Fibroblast of skin of right biceps (primary cell): ENCODE measurements around the gene CXCL12.

Experiments used
- DNase-seq: peaks from one replicate; pipeline ENCODE4 v3.0.0-alpha.2; 2013

The CXCL12 gene

DNA sequence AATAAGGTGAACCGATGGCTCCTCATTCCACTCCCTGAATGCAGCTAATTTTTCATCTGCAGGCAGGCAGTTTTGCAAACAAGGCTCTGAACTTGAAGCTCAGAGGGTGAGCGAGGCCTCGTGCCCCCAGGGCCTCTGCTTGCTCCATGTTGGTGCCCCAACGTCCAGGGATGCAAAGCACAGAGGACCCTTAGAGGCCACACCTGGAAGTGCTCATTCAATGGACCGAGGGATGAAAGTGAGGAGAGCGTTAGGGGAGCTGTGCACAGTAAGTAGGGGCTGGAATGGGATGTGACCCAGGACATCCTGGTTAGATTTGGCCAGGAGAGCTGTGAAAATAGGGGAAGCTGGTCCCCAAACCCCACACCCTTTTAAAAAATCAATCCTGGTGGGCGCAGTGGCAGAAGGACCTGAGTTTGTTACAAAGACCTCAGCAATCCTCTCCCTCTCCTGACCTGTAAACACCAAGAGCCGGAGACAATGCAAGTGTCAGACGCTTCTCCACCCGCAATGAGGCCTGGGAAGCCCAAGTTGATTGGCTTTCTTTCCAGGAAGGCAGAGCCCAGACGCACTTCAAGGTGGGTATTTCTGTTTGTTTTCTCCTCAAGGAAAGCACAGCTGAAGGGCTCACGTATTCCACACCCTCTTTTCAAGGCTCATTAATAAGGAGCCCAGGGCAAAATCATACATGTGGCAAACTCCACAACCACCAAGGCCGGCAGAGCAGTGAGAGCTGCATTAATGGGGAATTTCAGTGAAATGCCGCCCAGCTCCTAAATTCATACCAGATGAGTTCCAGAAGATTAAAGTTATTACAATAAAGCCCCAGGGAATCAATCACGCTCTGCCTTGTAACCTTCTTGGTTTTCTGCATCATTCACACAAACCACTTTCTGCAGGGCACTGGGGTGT is 14.1 kb upstream of the CXCL12 start:
- peak; percentile 51 for DNase-seq

DNA sequence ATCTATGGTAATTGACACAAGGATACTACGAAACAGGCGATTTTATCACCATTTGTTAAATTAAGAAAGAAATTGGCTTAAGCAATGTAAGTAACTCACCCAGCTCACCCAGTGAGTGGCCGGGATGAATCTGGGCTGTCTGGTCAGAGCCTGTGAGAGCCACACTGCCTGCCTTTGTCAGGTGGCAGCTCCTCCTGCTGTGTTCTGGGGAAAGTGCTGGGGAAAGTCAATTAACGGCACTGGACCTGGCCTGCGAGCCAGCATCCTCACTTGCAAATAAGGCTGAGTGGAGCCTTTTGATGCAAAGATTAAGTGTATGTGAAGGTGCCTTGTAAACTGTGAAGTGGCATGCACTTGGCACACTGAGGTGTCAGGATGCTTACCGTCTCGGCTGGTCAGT is 13.4 kb upstream of the CXCL12 start:
- no peak for DNase-seq

GRCh38 chr10:44397476-44398225 is 12.8 kb upstream of the CXCL12 start:
- DNase-seq = no peak

DNA sequence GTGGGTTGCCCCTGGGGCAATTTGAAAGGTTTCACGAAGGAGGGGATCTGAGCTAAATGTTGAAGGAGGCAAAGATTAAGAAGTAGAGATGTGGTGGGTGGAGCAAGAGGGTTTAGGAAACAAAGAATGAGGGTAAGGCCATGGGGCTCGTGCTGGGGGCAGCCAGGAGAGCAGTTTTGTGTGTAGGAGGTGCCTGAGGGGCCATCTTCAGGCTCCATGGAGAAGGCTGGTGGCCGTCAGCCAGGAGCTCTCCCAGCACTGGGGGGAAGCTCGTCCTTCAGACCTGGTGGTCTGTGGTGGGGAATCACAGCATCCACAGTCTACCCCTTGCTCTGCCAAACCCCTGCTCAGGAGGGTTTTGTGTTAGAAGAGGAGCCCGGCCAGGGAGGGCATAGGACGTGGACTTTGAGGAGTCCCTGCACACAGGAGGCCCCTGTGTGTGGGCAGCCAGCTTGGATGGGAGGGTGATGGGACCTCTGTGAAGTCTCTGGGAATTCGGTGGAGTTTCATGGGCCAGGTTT is 11.8 kb upstream of the CXCL12 start:
- DNase-seq = no peak

- no peak for DNase-seq
Measured at GRCh38 chr10:44395902-44396670, 11.2 kb upstream of the CXCL12 start.

- no peak for DNase-seq
Measured at GRCh38 chr10:44395396-44395795, 10.5 kb upstream of the CXCL12 start.

DNA sequence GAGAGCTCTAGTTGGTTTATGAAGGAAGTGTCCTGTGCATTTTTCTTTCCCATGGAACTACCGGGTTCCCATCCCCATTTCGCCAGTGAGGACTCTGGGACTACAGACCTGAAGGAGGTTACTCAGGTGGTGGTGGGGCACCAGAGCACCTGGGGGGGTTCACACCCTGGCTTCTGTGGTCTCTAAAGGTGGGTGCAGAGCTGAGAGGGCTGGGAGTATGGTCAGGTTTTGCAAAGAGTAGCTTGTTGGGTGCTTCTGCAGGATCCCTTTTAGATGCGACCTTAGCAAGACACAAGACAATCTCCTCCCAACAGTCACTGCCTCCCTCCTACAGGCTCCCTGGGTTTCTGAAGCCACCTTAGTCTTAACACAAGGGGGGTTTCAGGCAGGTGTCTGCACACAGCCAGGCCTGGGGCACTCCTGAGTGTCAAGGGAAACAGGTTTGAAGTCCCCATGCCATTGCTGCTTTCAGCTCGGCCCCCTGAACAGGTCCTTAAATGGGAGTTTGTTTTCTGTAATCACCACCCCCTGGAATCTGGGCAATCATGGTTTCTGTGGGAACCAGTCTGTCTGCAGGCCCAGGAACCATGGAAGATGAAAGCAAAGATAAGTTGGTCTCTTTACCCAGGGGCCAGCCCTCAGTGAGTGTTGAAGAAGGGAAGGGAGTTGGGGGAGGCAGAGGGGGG is 9.9 kb upstream of the CXCL12 start:
- no peak for DNase-seq

GRCh38 chr10:44393834-44394547 is 9.1 kb upstream of the CXCL12 start:
- DNase-seq = no peak

GRCh38 chr10:44393051-44393630 is 8.2 kb upstream of the CXCL12 start:
- peak; percentile 16 for DNase-seq

- DNase-seq = no peak
Measured at GRCh38 chr10:44392420-44392819, 7.5 kb upstream of the CXCL12 start.

- no peak for DNase-seq
Measured at GRCh38 chr10:44391981-44392380, 7.1 kb upstream of the CXCL12 start.

DNA sequence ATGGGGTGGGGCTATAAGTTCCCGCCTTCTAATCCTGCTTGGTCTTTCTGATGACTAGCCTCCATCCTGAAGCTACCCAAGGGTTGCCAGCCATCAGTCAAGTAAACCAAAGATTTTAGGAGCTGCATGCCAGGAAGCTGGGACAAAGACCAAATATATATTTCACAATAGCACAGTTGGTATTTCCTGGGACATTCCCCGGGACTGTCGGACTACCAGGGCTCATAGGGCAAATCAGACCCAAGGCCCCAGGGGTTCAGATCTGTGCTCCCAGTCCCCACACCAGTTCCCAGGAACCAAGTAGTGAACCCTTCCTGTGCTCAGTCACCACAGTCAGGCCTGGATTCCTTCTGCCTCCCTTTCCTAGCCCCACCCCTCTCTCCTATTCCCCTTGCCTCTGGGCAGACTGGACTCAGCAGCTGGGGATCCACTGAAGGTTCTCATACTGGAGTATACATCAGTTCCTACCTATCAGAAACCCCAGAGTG is 5.7 kb upstream of the CXCL12 start:
- no peak for DNase-seq

GRCh38 chr10:44389556-44389955 is 4.7 kb upstream of the CXCL12 start:
- DNase-seq = no peak

GRCh38 chr10:44389150-44389549 is 4.3 kb upstream of the CXCL12 start:
- DNase-seq = no peak

- DNase-seq = no peak
Measured at GRCh38 chr10:44388641-44389040, 3.7 kb upstream of the CXCL12 start.

DNA sequence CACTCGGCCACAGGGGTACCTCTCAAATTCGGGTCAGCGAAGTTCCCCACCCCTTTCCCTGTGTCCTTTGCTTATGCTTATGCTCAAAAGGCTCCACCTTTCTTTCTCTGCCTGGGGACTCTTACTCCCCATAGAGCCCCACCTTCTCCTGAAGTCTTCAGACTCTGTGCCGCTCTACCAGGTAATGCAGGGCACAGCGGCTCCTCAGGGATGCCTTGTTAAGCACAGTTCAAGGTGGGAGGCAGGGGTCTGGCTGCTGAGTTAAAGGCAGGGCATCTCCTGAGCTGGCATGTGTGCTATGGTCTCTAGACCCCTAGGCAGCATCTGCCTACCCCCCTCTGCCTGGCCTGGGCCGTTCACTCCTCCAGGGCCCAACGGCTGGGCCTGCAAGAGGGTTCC is 3.0 kb upstream of the CXCL12 start:
- no peak for DNase-seq

GRCh38 chr10:44386546-44387052 is 1.7 kb upstream of the CXCL12 start:
- peak; percentile 70 for DNase-seq

DNA sequence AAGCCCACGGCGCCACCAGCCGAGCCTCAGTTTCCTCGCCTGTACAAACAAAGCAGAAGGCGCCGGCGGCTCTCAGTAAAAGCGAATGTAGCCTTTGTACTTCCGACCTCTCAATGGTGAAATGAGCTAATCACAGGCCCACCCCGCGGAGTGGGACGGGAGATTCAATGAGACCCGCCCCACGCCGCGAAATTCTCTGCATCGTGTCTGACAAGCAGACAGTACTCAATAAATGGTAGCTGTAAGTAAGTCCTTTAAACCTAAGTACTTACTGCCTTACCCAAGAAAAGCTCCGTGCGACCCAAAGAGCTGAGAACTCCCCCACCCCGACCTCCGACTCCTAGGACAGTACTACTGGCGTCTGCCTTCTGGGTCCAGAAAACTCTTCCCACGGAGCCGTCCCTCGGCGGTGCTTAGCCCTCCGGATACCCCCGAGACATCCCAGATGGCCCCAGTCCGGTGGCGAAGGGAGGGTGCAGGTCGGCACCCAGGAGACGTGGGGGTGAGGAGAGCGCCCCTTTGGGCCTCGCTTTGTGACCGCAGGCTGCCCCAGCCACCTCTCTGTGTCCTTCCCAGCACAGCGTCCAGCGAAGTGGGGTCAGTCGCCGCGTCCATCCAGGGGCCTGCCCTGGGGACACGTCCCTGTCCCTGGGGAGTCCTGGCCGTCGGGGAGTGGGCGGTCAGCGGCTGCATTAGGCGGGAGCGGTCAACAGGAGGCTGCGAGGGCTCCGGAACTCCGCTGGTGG is 972 bp upstream of the CXCL12 start:
- DNase-seq = peak; percentile 17

- DNase-seq = peak; percentile 54
Measured at GRCh38 chr10:44384601-44385025, 284 bp downstream of the CXCL12 start.
